HCT116 (cell line): ENCODE results near the gene FBXO46. TPM values are rescaled to one million over a fixed set of nuclear protein-coding genes. Genes with fewer than 3 reads are reported as not detected.

Experiments
- ATAC-seq: fragments of 200-7000 bp; cut with Tn5 transposase; 2 replicates; pipeline ENCODE4 v1.9.1; 2020; ENCODE audit warnings: mild to moderate bottlenecking, moderate library complexity
- BruUV-seq: library from RNA; stranded (reverse); fragments of 400-500 nt; replicated peaks from 2 replicates; lab custom pipeline; 2021; lab: Mats Ljungman, UMichigan
- CTCF ChIA-PET: fragments of 300-600 bp; sonication (Branson Sonifier 250); formaldehyde crosslinking; loops from one replicate; lab custom pipeline; 2021; ENCODE audit warnings: antibody characterized with exemption; lab: Charles Lee
- POLR2A ChIA-PET: fragments of 300-600, 350-600 bp; sonication (Branson Sonifier 250); formaldehyde crosslinking; loops from one replicate; lab custom pipeline; 2021; ENCODE audit warnings: antibody characterized with exemption; lab: Charles Lee
- RAD21 ChIA-PET, 2 experiments: fragments of 300-600 bp; sonication (Branson Sonifier 250); formaldehyde crosslinking; loops; one replicate each; lab custom pipeline; 2023; ENCODE audit warnings: low total read pairs in 2 of 2; ENCODE audit not compliant: uncharacterized antibody in 2 of 2, unreplicated experiment in 2 of 2, low non-redundant PET in 1 of 2; lab: Charles Lee
- DNase-seq: peaks from one replicate; pipeline ENCODE4 v3.0.0-alpha.2; 2010; ENCODE audit warnings: low read depth, low spot score
- H2AFZ ChIP-seq: fragments of 200-600 bp; shearing (Covaris generic), sonication (generic); 2 replicates; pipeline ENCODE4 v1.6.1; 2017; ENCODE audit warnings: low read depth, mixed run types, mixed read lengths, antibody characterized with exemption, low read length; ENCODE audit not compliant: poor library complexity, severe bottlenecking
- H3K27ac ChIP-seq: 2 replicates; pipeline ENCODE4 v1.5.1; 2012; ENCODE audit warnings: low read depth, low read length
- H3K27me3 ChIP-seq: fragments of 200-600 bp; sonication (generic); 2 replicates; pipeline ENCODE4 v1.6.1; 2016; ENCODE audit warnings: mixed run types, low read length, mixed read lengths; ENCODE audit not compliant: insufficient read depth
- H3K36me3 ChIP-seq, 2 experiments: fragments of 200-500 bp in 1 of 2; fragments of 200-600 bp in 1 of 2; sonication (Bioruptor generic) in 1 of 2; sonication (generic) in 1 of 2; 2 replicates each; pipeline versions ENCODE4 v1.5.1 to v1.6.1; 2014 to 2016; ENCODE audit warnings: low read length in 2 of 2, inconsistent platforms in 1 of 2, mixed read lengths in 1 of 2, mixed run types in 1 of 2; ENCODE audit not compliant: insufficient read depth in 2 of 2, control insufficient read depth in 1 of 2
- H3K4me1 ChIP-seq, 2 experiments: fragments of 200-600 bp in 1 of 2; sonication (generic) in 1 of 2; 2 replicates each; pipeline versions ENCODE4 v1.5.1 to v1.6.1; 2012 to 2017; ENCODE audit warnings: low read length in 2 of 2, inconsistent platforms in 1 of 2, mild to moderate bottlenecking in 1 of 2, mixed read lengths in 1 of 2, mixed run types in 1 of 2, moderate library complexity in 1 of 2; ENCODE audit not compliant: insufficient read depth in 2 of 2, control insufficient read depth in 1 of 2
- H3K4me2 ChIP-seq: fragments of 200-600 bp; sonication (generic); 2 replicates; pipeline ENCODE4 v1.6.1; 2017; ENCODE audit warnings: mixed run types, low read length, mixed read lengths
- H3K4me3 ChIP-seq, 2 experiments: fragments of 200-600 bp in 1 of 2; sonication (generic) in 1 of 2; replicated peaks in 1 of 2; 2 replicates each; pipeline ENCODE4 v1.5.1; 2011 to 2016; ENCODE audit warnings: low read length in 2 of 2, control low read depth in 1 of 2, low read depth in 1 of 2, mild to moderate bottlenecking in 1 of 2, mixed read lengths in 1 of 2, mixed run types in 1 of 2
- H3K79me2 ChIP-seq: fragments of 200-600 bp; sonication (generic); 2 replicates; pipeline ENCODE4 v1.6.1; 2017; ENCODE audit warnings: mild to moderate bottlenecking, mixed run types, low read length, moderate library complexity, mixed read lengths; ENCODE audit not compliant: insufficient read depth
- H3K9ac ChIP-seq: fragments of 200-600 bp; sonication (generic); 2 replicates; pipeline ENCODE4 v1.6.1; 2016; ENCODE audit warnings: low read length, mixed read lengths
- H3K9me2 ChIP-seq: fragments of 200-600 bp; sonication (generic), shearing (Covaris generic); 2 replicates; pipeline ENCODE4 v1.6.1; 2017; ENCODE audit warnings: mixed run types, mild to moderate bottlenecking, moderate library complexity; ENCODE audit not compliant: insufficient read depth
- H3K9me3 ChIP-seq, 2 experiments: fragments of 200-500 bp in 1 of 2; fragments of 200-600 bp in 1 of 2; sonication (Bioruptor generic) in 1 of 2; sonication (generic) in 1 of 2; 2 replicates each; pipeline ENCODE4 v1.6.1; 2014 to 2017; ENCODE audit warnings: low read length in 2 of 2, mixed read lengths in 2 of 2, inconsistent platforms in 1 of 2, low read depth in 1 of 2, mild to moderate bottlenecking in 1 of 2, mixed run types in 1 of 2, moderate library complexity in 1 of 2; ENCODE audit not compliant: control insufficient read depth in 1 of 2, insufficient read depth in 1 of 2
- H4K20me1 ChIP-seq: fragments of 200-600 bp; sonication (generic), shearing (Covaris generic); 2 replicates; pipeline ENCODE4 v1.6.1; 2017; ENCODE audit warnings: mixed run types, mild to moderate bottlenecking, moderate library complexity; ENCODE audit not compliant: insufficient read depth
- ATF3 ChIP-seq: IDR thresholded peaks from 2 replicates; pipeline ENCODE4 v1.6.1; 2012
- CEBPB ChIP-seq: IDR thresholded peaks from 2 replicates; pipeline ENCODE4 v1.6.1; 2012; ENCODE audit warnings: low read depth
- CTCF ChIP-seq, 3 experiments: fragments of 200-600 bp in 1 of 3; sonication (generic) in 1 of 3; IDR thresholded peaks in 2 of 3; conservative IDR thresholded peaks in 1 of 3; 2 replicates each; pipeline ENCODE4 v1.5.1; 2012 to 2017; ENCODE audit warnings: low read depth in 2 of 3, low read length in 2 of 3, antibody characterized with exemption in 1 of 3, borderline replicate concordance in 1 of 3, control low read depth in 1 of 3, mild to moderate bottlenecking in 1 of 3, mixed read lengths in 1 of 3, mixed run types in 1 of 3, moderate library complexity in 1 of 3; ENCODE audit not compliant: insufficient read depth in 1 of 3
- ELF1 ChIP-seq: IDR thresholded peaks from 2 replicates; pipeline ENCODE4 v1.6.1; 2012; ENCODE audit warnings: low read depth, borderline replicate concordance
- EZH2 ChIP-seq: fragments of 200-600 bp; sonication (generic); IDR thresholded peaks from 2 replicates; pipeline ENCODE4 v1.6.1; 2017; ENCODE audit warnings: antibody characterized with exemption, mixed run types
- EZH2phosphoT487 ChIP-seq: fragments of 200-600 bp; IDR thresholded peaks from 2 replicates; pipeline ENCODE4 v1.6.1; 2018; ENCODE audit warnings: antibody characterized with exemption, borderline replicate concordance
- FOSL1 ChIP-seq: IDR thresholded peaks from 2 replicates; pipeline ENCODE4 v1.6.1; 2012; ENCODE audit warnings: low read depth
- POLR2A ChIP-seq: IDR thresholded peaks from 2 replicates; pipeline ENCODE4 v1.7.0; 2011; ENCODE audit warnings: borderline replicate concordance; ENCODE audit not compliant: insufficient read depth, insufficient read length; ENCODE audit errors: extremely low read depth
- POLR2AphosphoS5 ChIP-seq: IDR thresholded peaks from 2 replicates; pipeline ENCODE4 v1.6.1; 2011; ENCODE audit warnings: mild to moderate bottlenecking, low read depth, low read length, moderate library complexity
- SIN3A ChIP-seq: IDR thresholded peaks from 2 replicates; pipeline ENCODE4 v1.6.1; 2012; ENCODE audit warnings: low read depth
- SRF ChIP-seq: IDR thresholded peaks from 2 replicates; pipeline ENCODE4 v1.6.1; 2012; ENCODE audit warnings: low read depth
- YY1 ChIP-seq: IDR thresholded peaks from 2 replicates; pipeline ENCODE4 v1.6.1; 2011; ENCODE audit warnings: low read length, low read depth, moderate library complexity, mild to moderate bottlenecking; ENCODE audit not compliant: insufficient replicate concordance; ENCODE audit errors: extremely low read depth
- ZFX ChIP-seq: fragments of 450-650 bp; IDR thresholded peaks from 2 replicates; pipeline ENCODE4 v1.6.1; 2017
- intact Hi-C: fragments of 100-400 bp; cut with micrococcal nuclease; formaldehyde crosslinking; loops from 2 replicates; pipeline ENCODE4 v1.10.0; 2022
- total RNA-seq: library from RNA; stranded (reverse); gene quantifications from one replicate; pipeline ENCODE4 v1.2.1, GENCODE V29; 2021; ENCODE audit not compliant: unreplicated experiment
- TF ChIP-seq, protein P1 (sequence below): IDR thresholded peaks from 2 replicates; pipeline ENCODE4 v1.6.1; 2011; ENCODE audit warnings: mild to moderate bottlenecking, low read length, moderate library complexity; ENCODE audit not compliant: insufficient replicate concordance; ENCODE audit errors: extremely low read depth

Gene FBXO46
- total RNA-seq, 1 experiment from 2014 or later: 31.7 TPM

- intact Hi-C loops: no loop called here
- peak overlapping the region; percentile 80 to 84 for H3K4me3 ChIP-seq
- no peaks in the 10 kb centered on the region for H4K20me1 ChIP-seq
- BruUV-seq: TSS peak; percentile 35
- no peaks in the 10 kb centered on the region for H3K9me3 ChIP-seq
- no peaks in the 10 kb centered on the region for H3K27me3 ChIP-seq
- ChIA-PET RAD21 (interaction anchor here in 1 of 2 experiments (0.5 kb wide), 1 partner anchor 14 kb away, joined by 3 read pairs; no protein-coding TSS in a partner anchor), CTCF (interaction anchor here (1.0 kb wide), 1 partner anchor 75 kb away, joined by 3 read pairs; the partner anchor contains the start of genes QPCTL and SNRPD2), POLR2A (no interaction called here)
- TF ChIP-seq ZFX: no peak
- TF ChIP-seq CTCF (IDR thresholded peaks at IDR 0.05 in 2 of 3, conservative IDR thresholded peaks at IDR 0.05 in 1 of 3; ENCODE audit: borderline replicate concordance in 1 of 3, insufficient read depth in 1 of 3, low read depth in 2 of 3, low read length in 2 of 3): no peak
- TF ChIP-seq ELF1: no peak
- TF ChIP-seq CEBPB: no peak
- no peak for TF ChIP-seq POLR2A
- no peak for TF ChIP-seq SRF
- TF ChIP-seq EZH2: no peak
- TF ChIP-seq FOSL1: no peak
- TF ChIP-seq ATF3: no peak
- TF ChIP-seq SIN3A: no peak
- TF ChIP-seq, protein P1, sequence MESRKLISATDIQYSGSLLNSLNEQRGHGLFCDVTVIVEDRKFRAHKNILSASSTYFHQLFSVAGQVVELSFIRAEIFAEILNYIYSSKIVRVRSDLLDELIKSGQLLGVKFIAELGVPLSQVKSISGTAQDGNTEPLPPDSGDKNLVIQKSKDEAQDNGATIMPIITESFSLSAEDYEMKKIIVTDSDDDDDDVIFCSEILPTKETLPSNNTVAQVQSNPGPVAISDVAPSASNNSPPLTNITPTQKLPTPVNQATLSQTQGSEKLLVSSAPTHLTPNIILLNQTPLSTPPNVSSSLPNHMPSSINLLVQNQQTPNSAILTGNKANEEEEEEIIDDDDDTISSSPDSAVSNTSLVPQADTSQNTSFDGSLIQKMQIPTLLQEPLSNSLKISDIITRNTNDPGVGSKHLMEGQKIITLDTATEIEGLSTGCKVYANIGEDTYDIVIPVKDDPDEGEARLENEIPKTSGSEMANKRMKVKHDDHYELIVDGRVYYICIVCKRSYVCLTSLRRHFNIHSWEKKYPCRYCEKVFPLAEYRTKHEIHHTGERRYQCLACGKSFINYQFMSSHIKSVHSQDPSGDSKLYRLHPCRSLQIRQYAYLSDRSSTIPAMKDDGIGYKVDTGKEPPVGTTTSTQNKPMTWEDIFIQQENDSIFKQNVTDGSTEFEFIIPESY: no peak
- no peak for TF ChIP-seq POLR2AphosphoS5
- no peak for TF ChIP-seq EZH2phosphoT487
- TF ChIP-seq YY1: no peak
- ATAC-seq: no peak
- no peak for DNase-seq
- H3K9ac ChIP-seq: peak overlapping the region; percentile 84
- H3K36me3 ChIP-seq: no peaks in the 10 kb centered on the region
- H3K4me1 ChIP-seq: peaks cover 14 to 48% of the 10 kb centered on the region in 2 experiments
- no peaks in the 10 kb centered on the region for H3K9me2 ChIP-seq
- H3K4me2 ChIP-seq: peak overlapping the region; percentile 92
- H2AFZ ChIP-seq: no peak overlapping the region
- H3K79me2 ChIP-seq: no peaks in the 10 kb centered on the region
- peak overlapping the region; percentile 98 for H3K27ac ChIP-seq
Observed at GRCh38 chr19:45766869-45767346, 36.2 kb upstream of the FBXO46 start.
